GM10248 (cell line): ENCODE measurements around the gene PCMTD2.

ENCODE experiments used
- CTCF ChIA-PET: fragments of 300-600 bp; sonication (Branson Sonifier 250); formaldehyde crosslinking; extraction: SDS; loops from one replicate; lab custom pipeline; 2021; ENCODE audit warnings: antibody characterized with exemption; lab: Yijun Ruan, JAX
- POLR2A ChIA-PET: fragments of 350-650 bp; sonication (Branson Sonifier 250); formaldehyde crosslinking; extraction: SDS; loops from one replicate; lab custom pipeline; 2020; ENCODE audit warnings: antibody characterized with exemption; lab: Yijun Ruan, JAX
- DNase-seq: peaks from one replicate; pipeline ENCODE4 v3.0.0; 2012; ENCODE audit errors: extremely low spot score
- TF ChIP-seq, protein P1 (sequence below): IDR thresholded peaks from 2 replicates; pipeline ENCODE4 v1.5.1; 2012; ENCODE audit warnings: mild to moderate bottlenecking, low read depth; ENCODE audit errors: extremely low read depth, missing control alignments, control extremely low read depth

Gene PCMTD2

GRCh38 chr20:64260239-64260638 lies 4.7 kb downstream of the PCMTD2 start:
- no peak for DNase-seq
- CTCF ChIA-PET: interaction anchor here (12.0 kb wide), 1 partner anchor 24 kb away, joined by 122 read pairs; no protein-coding TSS in a partner anchor
- POLR2A ChIA-PET: no interaction called here
- TF ChIP-seq, protein P1, sequence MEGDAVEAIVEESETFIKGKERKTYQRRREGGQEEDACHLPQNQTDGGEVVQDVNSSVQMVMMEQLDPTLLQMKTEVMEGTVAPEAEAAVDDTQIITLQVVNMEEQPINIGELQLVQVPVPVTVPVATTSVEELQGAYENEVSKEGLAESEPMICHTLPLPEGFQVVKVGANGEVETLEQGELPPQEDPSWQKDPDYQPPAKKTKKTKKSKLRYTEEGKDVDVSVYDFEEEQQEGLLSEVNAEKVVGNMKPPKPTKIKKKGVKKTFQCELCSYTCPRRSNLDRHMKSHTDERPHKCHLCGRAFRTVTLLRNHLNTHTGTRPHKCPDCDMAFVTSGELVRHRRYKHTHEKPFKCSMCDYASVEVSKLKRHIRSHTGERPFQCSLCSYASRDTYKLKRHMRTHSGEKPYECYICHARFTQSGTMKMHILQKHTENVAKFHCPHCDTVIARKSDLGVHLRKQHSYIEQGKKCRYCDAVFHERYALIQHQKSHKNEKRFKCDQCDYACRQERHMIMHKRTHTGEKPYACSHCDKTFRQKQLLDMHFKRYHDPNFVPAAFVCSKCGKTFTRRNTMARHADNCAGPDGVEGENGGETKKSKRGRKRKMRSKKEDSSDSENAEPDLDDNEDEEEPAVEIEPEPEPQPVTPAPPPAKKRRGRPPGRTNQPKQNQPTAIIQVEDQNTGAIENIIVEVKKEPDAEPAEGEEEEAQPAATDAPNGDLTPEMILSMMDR: no peak

DNA sequence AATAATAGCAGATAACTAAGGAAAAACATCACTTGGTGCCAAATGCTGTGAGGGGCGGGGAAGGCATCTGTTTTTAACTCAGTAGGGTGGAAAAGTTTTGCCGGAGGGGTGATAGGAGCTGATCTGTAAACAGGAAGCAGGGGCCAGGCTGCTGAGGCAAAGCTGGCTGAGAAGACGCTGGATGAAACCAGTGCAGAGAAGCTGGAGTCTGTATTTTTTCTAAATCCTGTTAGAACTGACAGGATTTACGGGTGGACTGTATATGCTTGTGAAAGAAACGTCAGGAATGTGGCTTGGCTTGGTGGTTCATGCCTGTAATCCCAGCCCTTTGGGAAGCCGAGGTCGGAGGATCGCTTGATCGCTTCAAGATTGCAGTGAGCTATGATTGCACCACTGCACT lies 5.6 kb downstream of the PCMTD2 start:
- CTCF ChIA-PET: interaction anchor here (0.9 to 12.0 kb wide), 2 partner anchors 14 to 23 kb away, joined by 3 to 122 read pairs; no protein-coding TSS in a partner anchor

GRCh38 chr20:64264091-64264490 lies 8.5 kb downstream of the PCMTD2 start:
- TF ChIP-seq, protein P1: no peak
- ChIA-PET CTCF (interaction anchor here (2.6 kb wide), 1 partner anchor 22 kb away, joined by 8 read pairs; no protein-coding TSS in a partner anchor), POLR2A (no interaction called here)
- DNase-seq: no peak

More for the DNA sequence above, 5.6 kb downstream of the PCMTD2 start:
- POLR2A ChIA-PET: no interaction called here
- TF ChIP-seq, protein P1: no peak
- no peak for DNase-seq

GRCh38 chr20:64265201-64265600 lies 9.7 kb downstream of the PCMTD2 start:
- TF ChIP-seq, protein P1: no peak
- CTCF ChIA-PET: interaction anchor here (2.6 kb wide), 1 partner anchor 21 kb away, joined by 8 read pairs; no protein-coding TSS in a partner anchor
- no peak for DNase-seq

DNA sequence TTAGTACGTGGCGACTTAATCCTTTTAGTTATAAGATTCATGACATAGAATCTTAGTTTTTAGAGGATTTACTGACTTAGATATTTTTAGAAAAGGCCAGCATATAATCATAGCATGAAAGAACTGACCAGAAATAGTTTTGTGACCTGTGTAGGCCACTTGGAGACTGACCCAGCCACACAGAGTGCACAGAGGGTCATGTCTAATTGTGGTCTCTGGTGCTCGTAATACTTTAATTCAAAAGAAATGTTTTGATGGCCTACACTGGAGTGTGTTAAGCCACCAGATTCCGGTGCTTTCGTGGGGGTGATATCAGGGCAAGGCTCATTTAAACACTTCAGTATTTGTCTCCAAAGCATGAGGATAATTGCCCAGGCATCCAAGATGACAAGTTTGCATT lies 11.4 kb downstream of the PCMTD2 start:
- ChIA-PET CTCF (interaction anchor here (1.4 to 1.6 kb wide), 2 partner anchors 18 to 19 kb away, joined by 4 to 9 read pairs; no protein-coding TSS in a partner anchor), POLR2A (no interaction called here)
- no peak for DNase-seq
- TF ChIP-seq, protein P1: no peak

More at GRCh38 chr20:64265201-64265600, 9.7 kb downstream of the PCMTD2 start:
- POLR2A ChIA-PET: no interaction called here

- DNase-seq: no peak
- CTCF ChIA-PET: interaction anchor here (1.4 to 1.6 kb wide), 2 partner anchors 16 to 18 kb away, joined by 4 to 9 read pairs; no protein-coding TSS in a partner anchor
- POLR2A ChIA-PET: no interaction called here
- TF ChIP-seq, protein P1: no peak
These were observed 12.6 kb downstream of the PCMTD2 start for GRCh38 chr20:64268174-64268573.
